CD4-positive, alpha-beta T cell treated with Interleukin-10 for 1 hour (primary cell): ENCODE data around the gene DNAJA3.

ENCODE experiments used
- DNase-seq: peaks from one replicate; pipeline ENCODE4 v3.0.0-alpha.2; 2020

DNAJA3 gene

DNA sequence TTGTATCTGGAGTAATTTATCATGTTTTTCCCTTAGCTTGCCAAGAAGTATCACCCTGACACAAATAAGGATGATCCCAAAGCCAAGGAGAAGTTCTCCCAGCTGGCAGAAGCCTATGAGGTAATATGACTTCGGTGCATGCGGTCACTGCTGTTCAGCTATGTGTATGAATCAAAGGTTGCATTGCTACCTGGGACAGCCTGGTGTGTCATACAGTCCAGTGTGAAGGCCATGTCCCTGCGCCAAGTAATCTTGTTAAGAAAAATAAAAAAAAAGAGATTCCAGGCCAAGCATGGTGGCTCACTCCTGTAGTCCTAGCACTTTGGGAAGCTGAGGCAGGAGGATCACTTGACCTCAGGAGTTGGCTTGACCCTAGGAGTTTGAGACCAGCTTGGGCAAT lies 11.7 kb downstream of the DNAJA3 start:
- DNase-seq: no peak

DNA sequence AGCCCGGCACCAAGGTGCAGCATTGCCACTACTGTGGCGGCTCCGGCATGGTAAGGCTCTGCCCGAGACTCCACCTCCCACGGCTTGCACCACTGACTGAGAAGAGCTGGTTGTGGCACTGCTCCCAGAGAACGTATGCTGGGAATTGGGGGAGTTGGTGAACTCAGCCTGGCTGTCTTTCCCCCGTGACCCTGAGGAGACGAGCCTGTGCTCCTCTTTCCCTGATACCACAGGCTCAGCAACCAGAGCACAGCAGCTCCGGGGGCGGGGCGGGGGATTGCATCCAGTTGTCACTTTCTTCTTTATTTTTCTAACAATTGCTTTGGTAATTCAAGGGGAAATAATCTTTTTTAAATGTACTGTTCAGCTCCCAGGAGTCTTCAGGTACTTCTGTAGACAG lies 16.7 kb downstream of the DNAJA3 start:
- DNase-seq: no peak

DNA sequence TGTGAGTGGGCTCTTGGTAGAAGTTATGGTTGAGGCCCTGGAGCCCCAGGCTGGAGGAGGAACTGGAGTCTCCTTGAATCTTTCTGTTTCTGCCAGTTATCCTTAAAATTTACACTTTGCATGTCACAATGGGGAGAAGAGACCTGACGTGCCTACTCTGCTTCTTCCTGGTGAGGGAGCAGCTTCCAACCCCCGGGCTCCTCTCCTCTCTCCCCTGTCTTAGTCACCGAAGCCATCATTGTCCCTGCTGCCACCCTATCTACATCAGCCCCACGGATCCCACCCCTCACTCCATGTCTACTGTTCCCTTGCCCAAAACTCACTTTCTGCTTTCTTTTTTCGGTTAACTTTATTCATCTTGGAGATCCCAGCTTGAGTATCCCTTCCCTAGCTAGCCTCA lies 17.6 kb downstream of the DNAJA3 start:
- no peak for DNase-seq

DNA sequence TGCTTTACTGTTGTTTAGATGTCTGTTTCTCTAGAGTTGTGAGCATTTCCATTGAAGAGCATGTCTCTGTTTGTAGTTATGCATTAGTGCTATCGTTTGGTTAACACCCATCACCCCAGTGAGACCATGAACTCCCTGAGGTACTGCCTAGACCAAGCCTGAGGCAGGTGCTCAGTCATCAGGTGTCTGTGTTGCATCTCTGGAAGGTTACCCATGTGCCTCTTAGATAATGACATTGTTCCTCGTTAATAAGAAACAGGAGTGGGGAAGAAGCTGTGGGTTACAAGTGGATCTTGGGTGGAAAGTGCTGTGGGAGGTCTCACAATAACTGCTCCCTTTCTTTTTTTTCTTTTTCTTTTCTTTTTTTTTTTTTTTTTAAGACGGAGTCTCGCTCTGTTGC lies 18.3 kb downstream of the DNAJA3 start:
- no peak for DNase-seq

DNA sequence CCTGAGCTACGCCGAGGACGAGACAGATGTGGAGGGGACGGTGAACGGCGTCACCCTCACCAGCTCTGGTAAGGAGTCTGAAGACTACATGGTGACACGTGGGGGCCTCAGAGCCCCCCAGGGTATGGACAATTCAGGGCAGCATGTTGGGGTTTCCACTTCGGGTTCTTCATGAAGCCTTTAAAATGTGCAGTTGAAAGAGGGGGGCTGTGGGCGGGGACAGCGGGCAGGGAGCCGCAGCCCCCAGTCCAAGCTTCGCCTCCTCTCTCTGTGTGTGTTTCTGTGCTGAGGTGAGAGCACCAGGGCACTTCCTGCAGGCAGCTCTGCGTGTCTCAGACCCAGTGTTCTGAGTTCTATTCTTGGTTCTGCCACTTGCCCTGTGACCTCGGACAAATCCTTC lies 24.8 kb downstream of the DNAJA3 start:
- no peak for DNase-seq

DNA sequence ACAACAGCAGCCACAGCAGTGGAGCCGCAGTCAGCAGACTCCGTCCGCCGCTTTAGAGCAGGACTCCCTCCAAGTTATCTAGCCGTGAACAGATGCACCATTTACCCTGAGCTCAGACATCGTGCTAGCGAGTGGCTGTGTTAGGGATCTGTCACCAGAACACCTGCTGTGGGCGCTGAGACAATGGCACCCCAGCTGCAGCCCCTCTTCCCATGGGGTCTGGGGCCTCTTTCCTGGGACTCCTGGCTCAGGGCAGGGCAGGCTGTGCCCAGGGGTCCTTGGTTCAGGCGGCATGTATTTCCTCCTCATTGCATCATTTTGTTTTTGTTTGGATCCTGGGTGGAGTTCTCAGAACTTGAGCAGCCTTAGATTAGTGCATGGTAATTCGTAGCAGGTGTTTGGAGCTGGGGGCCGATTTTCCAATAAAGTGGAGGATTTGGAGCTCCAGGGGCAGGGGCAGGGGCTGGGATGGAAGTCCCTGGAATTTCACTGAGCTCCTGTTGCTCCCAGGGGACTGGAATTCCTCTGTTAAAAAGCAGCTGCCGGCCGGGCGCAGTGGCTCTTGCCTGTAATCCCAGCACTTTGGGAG lies 25.4 kb downstream of the DNAJA3 start:
- no peak for DNase-seq

DNA sequence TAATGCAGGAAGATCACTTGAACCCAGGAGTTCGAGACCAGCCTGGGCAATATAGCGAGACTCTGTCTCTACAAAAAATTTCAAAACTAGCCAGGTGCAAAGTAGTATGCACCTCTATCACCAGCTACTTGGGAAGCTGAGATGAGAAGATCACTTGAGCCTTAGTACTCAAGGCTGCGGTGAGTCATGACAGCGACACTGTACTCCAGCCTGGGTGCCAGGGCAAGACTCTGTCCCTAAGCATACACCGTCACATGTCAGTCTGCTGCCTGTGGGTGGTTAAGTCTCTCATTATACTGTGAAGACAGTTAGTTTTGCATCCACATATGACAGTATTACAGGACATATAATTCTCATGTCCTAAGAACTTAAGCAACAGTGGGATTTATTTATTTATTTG lies 27.0 kb downstream of the DNAJA3 start:
- DNase-seq: no peak

DNA sequence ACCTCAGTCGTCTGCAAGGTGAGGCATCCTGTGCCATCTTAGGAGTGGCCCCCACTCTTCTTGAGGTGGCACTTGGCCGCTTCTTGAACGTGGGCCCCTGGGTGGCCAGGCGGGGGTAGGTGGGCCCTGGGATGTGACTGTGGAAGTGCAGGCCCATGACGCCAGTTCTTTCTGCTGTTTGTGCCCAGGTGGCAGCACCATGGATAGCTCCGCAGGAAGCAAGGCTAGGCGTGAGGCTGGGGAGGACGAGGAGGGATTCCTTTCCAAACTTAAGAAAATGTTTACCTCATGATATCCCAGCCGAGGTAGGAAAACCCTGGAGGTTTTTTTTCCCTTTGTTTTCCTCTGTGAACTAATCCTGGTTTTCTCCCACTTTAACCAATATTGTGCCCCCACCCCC lies 29.0 kb downstream of the DNAJA3 start:
- DNase-seq: no peak

DNA sequence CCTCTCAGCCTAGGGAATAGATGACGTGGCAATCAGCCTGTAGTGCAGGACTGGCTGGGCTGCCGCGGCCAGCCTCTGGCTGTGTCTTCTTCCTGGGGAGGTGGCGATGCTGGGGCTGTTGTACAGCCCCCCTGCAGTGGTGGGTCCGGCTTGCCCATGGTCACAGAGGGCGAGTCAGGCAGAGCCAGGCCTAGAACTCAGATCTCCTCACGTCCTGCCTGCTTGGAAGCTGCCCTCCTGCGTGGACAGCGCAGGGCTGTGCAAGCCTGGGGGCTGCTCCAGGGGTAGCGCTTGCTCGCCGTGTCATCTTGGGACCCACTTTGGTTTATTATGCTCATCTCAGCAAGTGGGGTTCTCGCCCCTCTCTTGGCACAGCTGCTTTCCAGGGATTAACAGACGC lies 29.4 kb downstream of the DNAJA3 start:
- no peak for DNase-seq

DNA sequence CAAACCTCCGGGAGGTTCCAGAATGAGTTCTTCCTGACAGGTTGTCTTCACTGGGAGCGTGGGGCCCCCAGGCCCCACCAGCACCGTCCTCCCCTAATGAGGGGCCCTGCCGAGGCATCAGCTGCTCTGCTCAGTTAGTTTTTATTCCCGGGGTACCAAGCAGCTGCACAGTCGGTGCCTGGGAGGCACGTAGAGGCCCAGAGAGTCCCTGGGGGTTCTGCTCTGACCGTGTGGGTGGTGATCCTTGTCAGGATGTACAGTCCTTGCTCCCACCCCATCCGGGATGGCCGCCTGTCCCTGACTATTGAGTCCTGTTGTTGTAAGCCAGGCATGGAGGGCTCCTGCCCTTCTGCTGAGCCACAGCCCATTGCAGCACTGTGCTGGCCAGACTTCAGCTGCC lies 30.3 kb downstream of the DNAJA3 start:
- DNase-seq: no peak

DNA sequence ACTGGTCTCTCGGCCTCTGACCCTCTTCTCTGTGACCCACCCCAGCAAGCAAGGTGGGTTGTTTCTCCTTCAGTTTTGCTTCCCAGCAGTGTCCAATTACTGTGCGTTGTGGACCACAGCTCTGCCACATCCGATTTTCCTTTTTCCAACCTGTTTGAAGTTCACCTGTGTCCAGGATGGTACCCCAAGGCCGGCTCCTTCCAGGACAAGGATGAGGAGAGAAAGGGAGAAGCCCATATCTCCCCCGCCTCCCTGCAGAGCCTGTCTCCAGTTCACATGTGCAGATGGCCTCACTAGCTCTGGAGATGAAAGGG lies 35.2 kb downstream of the DNAJA3 start:
- no peak for DNase-seq

DNA sequence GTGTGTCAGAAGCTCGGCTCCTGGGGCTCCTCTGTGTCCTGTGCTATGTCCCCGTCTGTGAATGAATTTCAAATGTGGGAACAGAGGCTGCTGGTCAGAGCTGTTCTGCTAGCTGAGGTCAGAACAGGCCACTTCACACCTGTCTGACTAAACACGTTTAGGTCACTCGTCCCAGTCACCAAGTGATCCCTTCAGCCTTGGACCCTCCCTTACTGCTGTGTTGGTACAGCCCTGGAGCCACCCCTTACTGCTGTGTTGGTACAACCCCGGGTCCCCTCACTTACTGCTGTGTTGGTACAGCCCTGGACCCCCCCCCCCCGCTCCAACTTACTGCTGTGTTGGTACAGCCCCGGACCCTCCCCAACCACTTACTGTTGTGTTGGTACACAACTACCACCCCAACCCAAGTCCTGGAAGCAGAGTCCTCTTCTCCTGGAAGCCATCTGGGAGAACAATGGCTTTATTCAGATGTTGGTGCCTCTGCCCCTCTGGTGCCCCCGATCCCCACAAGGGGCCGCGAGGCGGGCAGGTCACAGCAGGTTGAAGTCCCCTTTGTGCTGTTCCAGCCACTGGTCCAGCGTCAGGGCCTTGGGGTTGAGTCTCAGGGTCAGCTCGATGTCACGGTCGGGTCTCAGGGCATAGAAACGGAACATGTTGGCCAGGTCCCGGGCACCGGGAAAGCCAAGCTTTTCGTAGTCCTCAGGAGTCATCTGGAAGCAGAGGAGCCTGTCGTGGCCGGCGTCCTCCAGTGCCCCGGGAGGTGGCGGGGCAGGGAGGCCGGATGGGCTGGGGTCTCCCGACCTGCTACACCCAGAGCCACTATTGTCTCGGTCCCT lies 35.8 kb downstream of the DNAJA3 start:
- no peak for DNase-seq

DNA sequence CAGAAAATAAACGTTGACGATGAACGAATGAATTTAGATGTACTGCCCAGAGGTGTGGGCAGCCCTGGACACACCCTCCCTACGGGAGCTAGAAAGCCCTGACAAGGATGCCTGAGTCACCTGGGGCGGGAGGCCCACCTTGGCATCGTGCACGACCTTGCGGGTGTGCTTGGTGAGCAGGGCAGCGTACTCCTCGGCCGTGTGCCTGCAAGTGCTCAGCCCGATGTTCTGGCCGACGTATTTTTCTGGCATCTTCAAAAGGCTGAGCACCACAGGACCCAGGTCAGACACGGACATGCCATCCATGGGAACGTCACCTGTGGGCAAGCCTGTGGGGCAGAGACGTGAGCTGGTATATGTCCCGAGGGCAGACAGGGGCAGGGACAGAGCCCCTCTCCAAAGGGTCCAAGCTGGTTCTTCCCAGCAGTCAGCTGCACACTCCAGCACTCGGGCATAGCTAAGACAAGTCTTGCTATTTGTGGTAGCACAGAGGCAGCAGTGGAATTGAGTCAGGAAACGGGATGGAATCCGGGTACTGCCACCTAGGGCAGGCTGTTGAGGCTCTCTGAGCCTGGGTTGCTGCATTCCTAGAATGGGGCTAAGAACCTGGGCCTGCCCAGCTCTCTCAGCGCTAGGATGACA lies 38.0 kb downstream of the DNAJA3 start:
- DNase-seq: no peak

DNA sequence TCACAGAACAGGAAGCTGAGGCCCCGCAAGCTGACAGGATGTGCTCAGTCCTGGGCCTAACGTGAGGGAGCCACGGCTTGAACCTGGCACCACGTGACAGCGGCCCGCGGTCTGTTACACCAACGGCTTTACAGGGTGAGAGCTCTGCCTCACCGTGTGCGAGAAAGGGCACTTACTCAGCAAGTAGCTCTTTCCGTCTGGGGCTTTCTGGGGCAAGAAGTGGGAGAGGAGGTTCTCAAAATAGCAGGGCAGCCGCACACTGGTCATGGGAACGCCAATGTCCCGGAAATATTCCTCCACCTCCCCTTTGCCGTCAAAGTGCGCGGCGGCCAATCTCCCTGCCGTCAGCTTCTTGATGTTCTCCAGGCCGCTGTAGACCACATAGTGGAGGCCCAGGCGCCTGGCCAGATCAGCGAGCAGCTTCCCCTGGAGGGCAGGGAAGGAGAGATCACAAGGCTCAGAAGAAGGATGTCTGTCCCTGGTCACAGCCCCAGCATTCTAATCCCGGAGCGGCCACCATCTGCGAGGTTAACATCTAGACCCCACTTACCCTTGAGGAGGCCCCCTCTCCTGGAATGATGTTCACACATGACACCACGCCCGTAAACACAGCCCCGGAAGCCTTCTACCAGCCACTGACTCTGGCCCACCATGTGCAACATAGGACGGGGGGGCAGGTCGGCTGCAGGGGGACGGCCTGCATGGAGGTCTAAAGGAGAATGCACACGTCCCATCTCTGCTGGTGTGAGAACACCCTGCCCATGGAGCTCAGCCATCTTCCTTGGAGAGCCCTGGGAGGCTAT lies 40.5 kb downstream of the DNAJA3 start:
- DNase-seq: peak; percentile 82

DNA sequence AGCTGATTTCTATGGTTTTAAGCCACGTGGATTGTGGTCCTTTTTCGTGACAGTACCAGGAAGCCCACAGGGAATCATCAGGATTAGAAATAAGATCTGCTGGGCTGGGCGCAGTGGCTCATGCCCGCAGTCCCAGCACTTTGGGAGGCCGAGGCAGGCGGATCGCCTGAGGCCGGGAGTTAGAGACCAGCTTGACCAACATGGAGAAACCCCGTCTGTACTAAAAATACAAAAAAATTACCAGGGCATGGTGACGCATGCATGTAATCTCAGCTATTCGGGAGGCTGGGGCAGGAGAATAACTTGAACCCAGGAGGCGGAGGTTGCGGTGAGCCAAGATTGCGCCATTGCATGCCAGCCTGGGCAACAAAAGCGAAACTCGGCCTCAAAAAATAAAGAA lies 42.2 kb downstream of the DNAJA3 start:
- DNase-seq: no peak

DNA sequence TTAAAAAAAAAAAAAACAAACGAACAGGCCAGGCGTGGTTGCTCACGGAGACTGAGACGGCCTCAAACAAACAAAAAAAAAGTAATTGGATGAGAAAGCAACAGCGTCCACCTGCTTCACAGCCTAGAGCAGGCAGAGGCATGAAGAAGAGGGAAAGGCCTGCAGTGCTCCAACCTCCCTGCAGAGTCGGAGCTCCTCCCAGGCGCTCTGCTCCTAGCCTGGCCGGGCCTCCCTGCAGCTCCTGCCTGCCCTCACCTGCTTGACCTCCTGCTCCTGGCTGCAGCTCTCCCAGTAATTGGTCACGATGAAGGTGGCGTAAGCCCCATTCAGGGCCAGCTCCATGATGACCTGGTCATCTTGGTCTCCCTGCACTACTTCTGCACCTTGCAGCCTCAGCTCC lies 43.3 kb downstream of the DNAJA3 start:
- no peak for DNase-seq

DNA sequence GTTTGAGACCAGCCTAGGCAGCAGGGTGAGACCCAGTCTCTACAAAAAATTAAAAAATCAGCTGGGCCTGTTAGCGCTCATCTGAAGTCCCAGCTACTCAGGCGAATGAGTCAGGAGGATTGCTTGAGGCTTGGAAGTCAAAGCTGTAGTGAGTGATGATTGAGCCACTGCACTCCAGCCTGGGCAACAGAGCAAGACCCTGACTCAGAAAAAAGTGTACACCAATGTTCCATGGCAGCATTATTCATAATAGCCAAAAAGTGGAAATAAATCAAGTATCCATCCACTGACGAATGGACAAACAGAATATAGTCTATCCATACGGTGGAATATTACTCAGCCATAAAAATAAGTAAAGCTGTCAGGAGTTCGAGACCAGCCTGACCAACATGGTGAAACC lies 46.2 kb downstream of the DNAJA3 start:
- no peak for DNase-seq

DNA sequence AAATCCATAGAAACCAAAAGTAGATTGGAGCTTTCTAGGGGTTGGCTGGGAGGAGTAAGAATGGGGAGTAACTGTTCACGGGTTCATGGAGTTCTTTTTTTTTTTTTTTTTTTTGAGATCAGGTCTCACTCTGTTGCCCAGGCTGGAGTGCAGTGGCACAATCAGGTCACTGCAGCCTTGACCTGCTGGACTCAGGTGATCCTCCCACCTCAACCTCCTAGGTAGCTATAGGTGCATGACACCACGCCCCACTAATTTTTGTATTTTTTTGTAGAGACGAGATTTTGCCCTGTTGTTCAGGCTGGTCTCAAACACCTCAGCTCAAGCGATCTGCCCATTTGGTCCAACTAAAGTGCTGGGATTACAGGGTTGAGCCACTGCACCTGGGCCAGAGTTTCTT lies 47.2 kb downstream of the DNAJA3 start:
- DNase-seq: no peak

DNA sequence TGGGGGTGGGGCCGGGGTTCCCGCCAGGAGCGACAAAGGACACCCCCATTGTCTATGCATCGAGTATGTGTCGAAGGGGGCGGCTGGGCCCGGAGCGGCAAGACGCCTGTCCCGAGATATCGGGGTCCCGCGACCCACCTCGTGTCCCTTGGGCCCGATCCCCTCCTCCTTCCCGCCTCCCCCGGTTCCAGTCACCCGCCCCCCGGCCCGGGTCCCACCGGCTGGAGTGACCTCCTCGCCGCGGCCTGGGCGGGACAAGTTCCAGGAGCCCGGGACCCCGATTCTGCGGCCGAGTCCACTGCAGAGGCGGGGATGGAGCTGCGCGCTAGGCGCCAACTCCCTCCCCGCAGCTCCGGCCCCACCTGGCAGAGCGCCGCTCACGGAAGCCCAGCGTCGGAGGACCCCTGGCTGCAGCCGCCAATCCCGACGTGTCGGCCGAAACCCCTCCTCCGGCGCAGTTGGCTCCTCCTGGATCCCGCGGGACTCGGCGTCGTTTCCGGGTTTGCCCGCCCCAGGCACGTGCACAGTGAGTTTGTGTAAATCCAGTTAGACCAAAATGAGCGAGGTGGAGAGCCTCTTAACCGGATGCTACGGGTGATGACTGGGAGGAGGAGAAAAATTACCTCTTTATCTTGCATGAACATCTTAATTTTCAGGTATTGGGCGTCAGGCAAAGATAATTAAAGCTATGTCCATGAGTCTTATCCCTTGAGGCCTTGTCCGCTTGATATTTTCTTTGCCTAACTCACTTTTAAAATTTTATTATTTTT lies 48.7 kb downstream of the DNAJA3 start, which contains the start of gene NMRAL1:
TSS of gene NMRAL1 (minus strand) at position 434 of the 770 bp plus-strand sequence. CDS start 493 bp downstream, outside the sequence.
- DNase-seq: peak; percentile 92

DNA sequence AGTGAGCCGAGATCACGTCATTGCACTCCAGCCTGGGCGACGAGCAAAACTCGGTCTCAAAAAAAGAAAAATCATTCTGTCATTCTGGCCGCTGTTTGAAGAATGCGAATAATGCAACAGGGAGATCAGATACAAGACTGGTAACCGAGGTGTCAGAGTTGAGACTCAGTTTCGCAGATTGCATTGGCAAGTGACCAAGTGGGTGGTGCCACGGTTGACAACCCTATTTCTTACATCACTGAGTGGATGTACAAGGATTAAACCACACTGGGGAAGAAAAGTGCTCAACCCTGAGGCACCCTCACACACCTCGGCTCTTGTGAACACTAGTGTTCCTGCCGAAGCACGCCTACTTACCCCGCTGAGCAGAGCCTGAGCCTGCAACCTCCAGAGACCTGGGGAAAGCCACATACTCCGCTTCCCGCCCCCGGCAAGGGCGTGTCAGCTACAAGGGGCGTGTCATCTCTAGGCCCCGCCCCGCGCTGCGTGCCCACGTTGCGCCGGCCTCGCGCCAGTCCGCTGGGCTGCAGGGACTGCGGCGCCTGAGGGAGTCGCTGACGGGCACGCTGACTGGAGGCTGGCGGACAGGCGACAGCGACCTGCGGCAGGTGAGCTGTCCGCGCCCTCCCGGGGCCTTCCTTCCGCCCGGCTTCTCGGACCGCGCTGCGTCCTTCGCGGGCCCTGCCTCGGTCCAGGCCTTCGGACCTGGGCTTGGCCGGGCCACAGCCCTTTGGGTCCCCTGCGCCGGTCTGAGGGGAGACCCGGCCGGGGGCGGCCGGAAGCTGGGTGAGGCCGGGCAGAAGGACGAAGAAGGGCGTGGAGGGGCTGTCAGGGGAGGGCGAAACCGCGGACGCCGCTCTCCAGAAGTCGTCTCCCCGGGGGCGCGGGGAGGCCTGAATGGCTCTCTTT lies 50.5 kb downstream of the DNAJA3 start, which contains the start of gene HMOX2:
TSS of gene HMOX2 (plus strand) at position 519 of the 909 bp plus-strand sequence. CDS start 29,127 bp downstream, outside the sequence.
- peak; percentile 95 for DNase-seq

DNA sequence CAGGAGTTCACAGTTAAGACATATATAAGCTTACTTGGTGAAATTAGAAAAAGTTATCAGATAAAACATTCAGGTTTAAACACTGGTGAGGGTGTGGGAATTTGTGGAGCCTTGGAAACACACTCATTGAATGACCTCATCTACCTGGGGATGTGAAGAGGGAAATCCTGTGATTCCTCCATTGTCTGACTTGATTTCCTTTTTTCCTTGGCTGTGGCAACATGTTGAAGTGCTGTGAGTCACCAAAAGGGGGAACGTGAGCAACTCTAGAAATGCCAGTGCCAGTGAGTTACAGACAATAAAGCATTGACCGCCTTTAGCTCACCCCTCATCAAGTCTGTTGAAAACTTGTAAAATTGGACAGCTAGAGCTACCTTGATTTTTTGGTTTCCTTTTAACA lies 52.3 kb downstream of the DNAJA3 start:
- DNase-seq: peak; percentile 36
